Endothelial cell of umbilical vein (primary cell): ENCODE data around the gene KAZALD1. TPM values are rescaled to one million over a fixed set of nuclear protein-coding genes. Genes with fewer than 3 reads are reported as not detected.

Experiments used
- BruUV-seq: library from RNA; stranded (reverse); fragments of 400-500 nt; replicated peaks from 2 replicates; lab custom pipeline; 2021; lab: Mats Ljungman, UMichigan
- CTCF ChIA-PET: fragments of 300-600, 350-600 bp; sonication (Branson Sonifier 250); formaldehyde crosslinking; loops from one replicate; lab custom pipeline; 2021; ENCODE audit warnings: antibody characterized with exemption, inconsistent platforms; lab: Charles Lee
- POLR2A ChIA-PET: fragments of 300-600, 350-600 bp; sonication (Branson Sonifier 250); formaldehyde crosslinking; loops from one replicate; lab custom pipeline; 2021; ENCODE audit warnings: antibody characterized with exemption, inconsistent platforms; lab: Charles Lee
- DNase-seq: peaks from one replicate; pipeline ENCODE4 v3.0.0-alpha.2; 2011; ENCODE audit warnings: low read depth, low spot score
- FAIRE-seq: peaks from 2 replicates; lab custom pipeline; 2011; peaks lifted over from hg19 to GRCh38; lab: Jason Lieb, UNC
- H2AFZ ChIP-seq: 2 replicates; pipeline ENCODE4 v1.6.0; 2012; ENCODE audit warnings: low read depth, low read length, control low read depth, inconsistent platforms
- H3K27ac ChIP-seq: 2 replicates; pipeline ENCODE4 v1.5.1; 2011; ENCODE audit warnings: low read depth, mild to moderate bottlenecking, control low read depth, low read length, moderate library complexity; ENCODE audit not compliant: insufficient read depth
- H3K27me3 ChIP-seq, 2 experiments: 2 replicates each; pipeline versions ENCODE4 v1.6.0 to v1.6.1; 2011; ENCODE audit warnings: low read length in 2 of 2, mixed read lengths in 1 of 2; ENCODE audit not compliant: control insufficient read depth in 2 of 2, insufficient read depth in 2 of 2
- H3K36me3 ChIP-seq, 2 experiments: 2 replicates in 1 of 2; 3 replicates in 1 of 2; pipeline ENCODE4 v1.5.1; 2011; ENCODE audit warnings: low read length in 2 of 2, mild to moderate bottlenecking in 1 of 2, moderate library complexity in 1 of 2; ENCODE audit not compliant: control insufficient read depth in 2 of 2, insufficient read depth in 2 of 2; ENCODE audit errors: extremely low read depth in 1 of 2
- H3K4me1 ChIP-seq: 3 replicates; pipeline ENCODE4 v1.5.1; 2011; ENCODE audit warnings: mild to moderate bottlenecking, low read length; ENCODE audit not compliant: control insufficient read depth, insufficient read depth; ENCODE audit errors: extremely low read depth
- H3K4me2 ChIP-seq: 2 replicates; pipeline ENCODE4 v1.6.1; 2011; ENCODE audit warnings: low read length, control low read depth, mixed read lengths; ENCODE audit not compliant: insufficient read depth
- H3K4me3 ChIP-seq, 3 experiments: fragments of 200-600 bp in 1 of 3; sonication (generic), shearing (Covaris generic) in 1 of 3; replicated peaks in 1 of 3; 2 replicates each; pipeline ENCODE4 v1.5.1; 2011 to 2016; ENCODE audit warnings: control low read depth in 3 of 3, low read length in 3 of 3, mild to moderate bottlenecking in 2 of 3, inconsistent platforms in 1 of 3, low read depth in 1 of 3, moderate library complexity in 1 of 3; ENCODE audit not compliant: insufficient read depth in 1 of 3
- H3K79me2 ChIP-seq: 2 replicates; pipeline ENCODE4 v1.6.0; 2012; ENCODE audit warnings: low read length, inconsistent platforms; ENCODE audit not compliant: control insufficient read depth, insufficient read depth
- H3K9ac ChIP-seq: replicated peaks from 2 replicates; pipeline ENCODE3; 2011; ENCODE audit warnings: low read length, control low read depth; ENCODE audit not compliant: insufficient read depth; ENCODE audit errors: extremely low read depth
- H3K9me1 ChIP-seq: replicated peaks from 3 replicates; pipeline ENCODE4 v1.6.0; 2011; ENCODE audit warnings: mild to moderate bottlenecking, low read length; ENCODE audit not compliant: control insufficient read depth, insufficient read depth; ENCODE audit errors: extremely low read depth
- H3K9me3 ChIP-seq: replicated peaks from 2 replicates; pipeline ENCODE4 v1.5.1; 2012; ENCODE audit warnings: low read length, inconsistent platforms; ENCODE audit not compliant: control insufficient read depth, insufficient read depth
- H4K20me1 ChIP-seq: replicated peaks from 2 replicates; pipeline ENCODE3; 2011; ENCODE audit warnings: mild to moderate bottlenecking, low read length; ENCODE audit not compliant: control insufficient read depth, insufficient read depth; ENCODE audit errors: extremely low read depth
- CTCF ChIP-seq, 2 donors: IDR thresholded peaks; 1 replicate in 1 of 2; 2 replicates in 1 of 2; pipeline ENCODE4 v1.5.1; 2011; ENCODE audit warnings: low read length in 2 of 2, mild to moderate bottlenecking in 2 of 2, moderate library complexity in 2 of 2, control low read depth in 1 of 2, inconsistent platforms in 1 of 2, low read depth in 1 of 2; ENCODE audit not compliant: insufficient read depth in 1 of 2; ENCODE audit errors: extremely low read depth in 1 of 2
- EZH2 ChIP-seq: IDR thresholded peaks from 2 replicates; pipeline ENCODE4 v1.6.1; 2012; ENCODE audit warnings: borderline replicate concordance, low read depth, mild to moderate bottlenecking, moderate library complexity, low read length, inconsistent platforms; ENCODE audit not compliant: severe bottlenecking
- FOS ChIP-seq: IDR thresholded peaks from 2 replicates; pipeline ENCODE4 v1.6.1; 2011; ENCODE audit warnings: mild to moderate bottlenecking, low read length, moderate library complexity, borderline replicate concordance; ENCODE audit not compliant: insufficient read depth
- GATA2 ChIP-seq: IDR thresholded peaks from 2 replicates; pipeline ENCODE4 v1.7.0; 2011; ENCODE audit warnings: low read depth, mild to moderate bottlenecking, moderate library complexity, mixed read lengths, low read length; ENCODE audit not compliant: insufficient read length, insufficient read depth
- JUN ChIP-seq: IDR thresholded peaks from 2 replicates; pipeline ENCODE4 v1.6.1; 2011; ENCODE audit warnings: borderline replicate concordance, low read depth; ENCODE audit not compliant: insufficient read length, insufficient read depth
- MAX ChIP-seq: IDR thresholded peaks from 2 replicates; pipeline ENCODE4 v1.6.1; 2011; ENCODE audit not compliant: insufficient read depth, insufficient read length
- MYC ChIP-seq: IDR thresholded peaks from one replicate; pipeline ENCODE4 v1.6.1; 2011; ENCODE audit warnings: mild to moderate bottlenecking, low read depth, low read length
- POLR2A ChIP-seq: IDR thresholded peaks from 2 replicates; pipeline ENCODE4 v1.6.1; 2012; ENCODE audit warnings: low read depth, mild to moderate bottlenecking, control low read depth, low read length
- POLR2AphosphoS5 ChIP-seq: IDR thresholded peaks from 2 replicates; pipeline ENCODE4 v1.6.1; 2012; ENCODE audit warnings: low read depth, mild to moderate bottlenecking, control low read depth, low read length, moderate library complexity; ENCODE audit not compliant: insufficient read depth
- dilution Hi-C: fragments of 300-500 bp; cut with MboI; formaldehyde crosslinking; loops from one replicate; pipeline ENCODE4 v1.15.0; 2019; ENCODE audit warnings: low sequenced_read_pairs; ENCODE audit not compliant: extremely low pct_ligation_motif_present
- intact Hi-C: fragments of 100-400 bp; cut with micrococcal nuclease; formaldehyde crosslinking; loops from one replicate; pipeline ENCODE4 v1.10.0; 2022
- polyA plus RNA-seq, 4 experiments: library from polyadenylated mRNA; depleted of rRNA in 3 of 4; stranded (reverse) in 3 of 4; unstranded in 1 of 4; fragments of >200 nt; gene quantifications; 2 replicates each; pipeline versions ENCODE4 v1.2.1 to v1.2.3, GENCODE V29; 2011 to 2012; ENCODE audit warnings: missing spikeins in 1 of 4
- total RNA-seq: library from RNA; stranded (reverse); gene quantifications from 2 replicates; pipeline ENCODE4 v1.2.3, GENCODE V29; 2021

The KAZALD1 gene
- total and polyA plus RNA-seq, 2 donors (not counting 3 experiments of a cell fraction or from before 2014, with no cell fraction given), result 3.0 to 3.3 TPM

DNA sequence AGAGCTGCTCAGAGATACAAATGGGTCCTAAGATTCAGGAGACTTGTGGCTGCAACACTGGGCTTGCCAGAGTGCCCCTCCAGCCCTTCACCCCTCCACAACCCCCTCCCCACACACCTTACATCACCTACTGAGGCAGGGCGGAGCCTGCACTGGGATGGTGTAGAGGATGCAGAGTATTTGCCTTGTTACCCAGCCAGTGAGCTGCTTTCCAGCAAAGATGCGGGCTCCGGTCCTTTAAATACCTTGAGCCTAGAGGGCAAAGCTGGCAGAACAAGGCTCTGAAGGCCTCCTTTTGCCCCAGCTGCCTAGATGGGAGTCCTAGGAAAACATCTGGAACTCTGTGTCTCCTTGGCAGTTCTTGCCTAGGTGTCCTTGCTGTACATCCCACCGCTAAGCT is 34.6 kb downstream of the KAZALD1 start:
- TF ChIP-seq MYC (no peak), EZH2 (no peak), POLR2A (no peak), GATA2 (no peak), MAX (no peak), CTCF (IDR thresholded peaks at IDR 0.05; ENCODE audit: extremely low read depth in 1 of 2, insufficient read depth in 1 of 2, low read depth in 1 of 2, low read length in 2 of 2) (no peak), POLR2AphosphoS5 (no peak), JUN (no peak), FOS (no peak)
- Histone ChIP-seq H4K20me1 (no peaks in the 10 kb centered on the region), H3K27ac (no peak overlapping the region), H3K4me3 (no peak overlapping the region), H3K4me1 (no peaks in the 10 kb centered on the region), H3K4me2 (no peak overlapping the region), H3K36me3 (no peaks in the 10 kb centered on the region), H3K9me1 (no peaks in the 10 kb centered on the region), H3K79me2 (no peaks in the 10 kb centered on the region), H3K9ac (no peak overlapping the region), H3K27me3 (peaks cover 4 to 7% of the 10 kb centered on the region in 2 experiments), H3K9me3 (no peaks in the 10 kb centered on the region), H2AFZ (no peak overlapping the region)
- no TSS peak for BruUV-seq
- DNase-seq (no peak), FAIRE-seq (no peak)
- intact Hi-C loops (no loop called here), dilution Hi-C loops (no loop called here)
- POLR2A ChIA-PET, result interaction anchor here (2.3 kb wide), 1 partner anchor 46 kb away, joined by 5 read pairs; no protein-coding TSS in a partner anchor
- CTCF ChIA-PET, result interaction anchor here (0.6 to 8.9 kb wide), 24 partner anchors 10 to 978 kb away, joined by 3 to 496 read pairs (median 6); partner anchors contain the start of gene TLX1
